ENCODE measurements around the gene ZNHIT1.

ZNHIT1 gene

DNA sequence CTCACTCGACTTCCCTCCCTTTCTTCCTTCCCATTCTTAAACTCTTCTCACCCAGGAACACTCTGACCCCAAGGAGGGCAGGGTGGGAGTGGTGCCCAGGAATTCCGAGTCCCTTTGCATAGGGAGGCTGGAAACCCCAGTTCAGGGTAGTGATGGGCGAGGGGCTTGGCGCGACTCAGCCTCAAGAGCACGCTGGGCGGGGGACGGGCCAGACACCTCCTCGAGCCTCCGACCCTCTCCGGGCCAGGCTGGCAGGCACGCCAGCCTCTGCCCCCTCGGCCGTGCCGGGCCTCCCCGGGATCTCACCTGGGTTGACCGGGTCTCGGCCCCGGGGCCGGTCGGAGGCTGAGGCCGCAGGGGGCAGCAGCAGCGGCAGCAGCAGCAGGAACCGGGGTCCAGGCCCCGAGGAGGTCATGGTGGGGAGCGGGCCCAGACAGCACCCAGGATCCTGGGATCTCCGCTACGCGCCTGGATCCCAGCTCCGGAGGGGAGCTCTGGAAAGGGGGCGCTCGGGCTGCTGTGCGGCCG is 1.0 kb upstream of the ZNHIT1 start:
- H3K4me3 ChIP-seq (ENCODE audit: low read depth, low read length): peak overlapping the region; percentile 95
- TF ChIP-seq, protein P1, sequence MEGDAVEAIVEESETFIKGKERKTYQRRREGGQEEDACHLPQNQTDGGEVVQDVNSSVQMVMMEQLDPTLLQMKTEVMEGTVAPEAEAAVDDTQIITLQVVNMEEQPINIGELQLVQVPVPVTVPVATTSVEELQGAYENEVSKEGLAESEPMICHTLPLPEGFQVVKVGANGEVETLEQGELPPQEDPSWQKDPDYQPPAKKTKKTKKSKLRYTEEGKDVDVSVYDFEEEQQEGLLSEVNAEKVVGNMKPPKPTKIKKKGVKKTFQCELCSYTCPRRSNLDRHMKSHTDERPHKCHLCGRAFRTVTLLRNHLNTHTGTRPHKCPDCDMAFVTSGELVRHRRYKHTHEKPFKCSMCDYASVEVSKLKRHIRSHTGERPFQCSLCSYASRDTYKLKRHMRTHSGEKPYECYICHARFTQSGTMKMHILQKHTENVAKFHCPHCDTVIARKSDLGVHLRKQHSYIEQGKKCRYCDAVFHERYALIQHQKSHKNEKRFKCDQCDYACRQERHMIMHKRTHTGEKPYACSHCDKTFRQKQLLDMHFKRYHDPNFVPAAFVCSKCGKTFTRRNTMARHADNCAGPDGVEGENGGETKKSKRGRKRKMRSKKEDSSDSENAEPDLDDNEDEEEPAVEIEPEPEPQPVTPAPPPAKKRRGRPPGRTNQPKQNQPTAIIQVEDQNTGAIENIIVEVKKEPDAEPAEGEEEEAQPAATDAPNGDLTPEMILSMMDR (IDR thresholded peaks at IDR 0.05; ENCODE audit: low read depth, low read length, missing control alignments): peak; percentile 8
- in situ Hi-C loops (cut with HindIII; ENCODE audit: low sequenced_read_pairs): no loop called here
- no peak for DNase-seq (ENCODE audit: low read depth)

GRCh38 chr7:101218236-101219125 is 516 bp downstream of the ZNHIT1 start:
- TF ChIP-seq, protein P1 (IDR thresholded peaks at IDR 0.05; ENCODE audit: low read depth, low read length, missing control alignments): no peak
- in situ Hi-C loops (cut with HindIII; ENCODE audit: low sequenced_read_pairs): no loop called here
- DNase-seq (ENCODE audit: low read depth): no peak

DNA sequence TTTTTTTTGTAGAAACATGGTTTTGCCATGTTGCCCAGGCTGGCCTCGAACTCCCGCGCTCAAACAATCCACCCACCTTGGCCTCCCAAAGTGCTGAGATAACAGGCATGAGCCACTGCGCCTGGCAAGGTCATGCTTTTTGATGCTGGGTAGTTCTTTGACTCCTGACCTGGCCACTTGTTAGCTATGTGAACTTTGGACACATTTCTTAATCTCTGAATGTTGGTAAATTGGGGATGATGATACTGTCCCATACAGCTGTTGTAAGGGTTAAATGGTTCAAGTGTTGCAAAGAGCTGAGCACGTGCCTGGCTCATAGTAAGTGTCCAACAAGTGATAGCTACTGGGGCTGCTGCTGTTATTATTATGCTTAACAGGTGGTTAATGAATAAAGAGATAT is 2.3 kb downstream of the ZNHIT1 start:
- in situ Hi-C loops (cut with HindIII; ENCODE audit: low sequenced_read_pairs): no loop called here
- no peak for DNase-seq (ENCODE audit: low read depth)
- H3K4me3 ChIP-seq (ENCODE audit: low read depth, low read length): no peak overlapping the region
- TF ChIP-seq, protein P1 (IDR thresholded peaks at IDR 0.05; ENCODE audit: low read depth, low read length, missing control alignments): no peak

More at GRCh38 chr7:101218236-101219125, 516 bp downstream of the ZNHIT1 start:
- peak overlapping the region; percentile 95 for H3K4me3 ChIP-seq (ENCODE audit: low read depth, low read length)

DNA sequence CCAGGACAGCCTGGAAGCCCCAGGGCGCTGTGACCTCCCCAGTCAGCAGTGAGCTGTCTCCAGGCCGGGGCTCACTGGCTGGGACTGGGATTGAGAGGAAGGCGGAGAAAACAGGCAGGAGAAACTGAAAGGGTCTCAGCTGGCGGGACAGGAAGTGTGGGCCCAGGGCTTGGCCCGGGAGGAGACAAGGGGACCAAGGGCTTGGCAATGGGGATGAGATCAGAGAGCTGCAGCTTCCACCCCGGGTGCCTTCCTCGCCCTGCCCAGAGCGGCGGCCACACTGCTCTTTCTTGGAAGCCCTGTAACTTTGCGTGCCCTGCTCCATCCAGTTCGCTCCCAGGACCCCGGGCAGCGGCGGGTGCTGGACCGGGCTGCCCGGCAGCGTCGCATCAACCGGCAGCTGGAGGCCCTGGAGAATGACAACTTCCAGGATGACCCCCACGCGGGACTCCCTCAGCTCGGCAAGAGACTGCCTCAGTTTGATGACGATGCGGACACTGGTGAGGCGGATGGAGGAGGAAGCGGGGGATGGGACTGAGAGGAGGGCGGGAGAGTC is 4.4 kb downstream of the ZNHIT1 start:
- no peak for DNase-seq (ENCODE audit: low read depth)
- TF ChIP-seq, protein P1 (IDR thresholded peaks at IDR 0.05; ENCODE audit: low read depth, low read length, missing control alignments): no peak
- H3K4me3 ChIP-seq (ENCODE audit: low read depth, low read length): no peak overlapping the region
- in situ Hi-C loops (cut with HindIII; ENCODE audit: low sequenced_read_pairs): no loop called here

DNA sequence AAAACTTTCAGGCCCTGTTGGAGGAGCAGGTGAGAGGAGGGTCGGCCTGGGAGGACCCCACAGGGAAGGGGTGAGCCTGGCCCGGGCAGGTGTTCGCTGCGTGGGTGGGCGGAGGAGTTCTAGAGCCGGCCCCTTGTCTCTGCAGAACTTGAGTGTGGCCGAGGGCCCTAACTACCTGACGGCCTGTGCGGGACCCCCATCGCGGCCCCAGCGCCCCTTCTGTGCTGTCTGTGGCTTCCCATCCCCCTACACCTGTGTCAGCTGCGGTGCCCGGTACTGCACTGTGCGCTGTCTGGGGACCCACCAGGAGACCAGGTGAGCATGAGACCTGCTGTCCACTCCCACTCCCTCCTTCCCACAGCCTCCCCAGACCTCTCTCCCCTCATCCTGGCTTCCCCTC is 5.6 kb downstream of the ZNHIT1 start:
- no peak for DNase-seq (ENCODE audit: low read depth)

DNA sequence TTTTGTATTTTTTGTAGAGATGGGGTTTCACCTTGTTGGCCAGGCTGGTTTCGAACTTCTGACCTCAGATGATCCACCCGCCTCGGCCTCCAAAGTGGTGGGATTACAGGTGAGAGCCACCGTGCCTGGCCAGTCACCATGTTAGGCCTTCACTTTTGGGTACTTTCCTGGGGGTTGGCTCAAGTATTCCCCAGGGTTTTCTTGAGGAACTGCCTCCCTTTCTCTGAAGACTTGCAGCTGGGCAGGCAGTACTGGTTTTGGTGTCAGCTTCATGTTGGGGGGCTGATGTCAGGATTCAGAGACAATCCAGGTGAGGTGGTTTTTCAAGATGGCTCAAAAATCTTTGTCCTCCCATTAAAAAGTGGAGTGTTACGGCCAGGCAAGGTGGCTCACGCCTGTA is 7.7 kb downstream of the ZNHIT1 start:
- in situ Hi-C loops (cut with HindIII; ENCODE audit: low sequenced_read_pairs): no loop called here
- TF ChIP-seq, protein P1 (IDR thresholded peaks at IDR 0.05; ENCODE audit: low read depth, low read length, missing control alignments): no peak
- no peak overlapping the region for H3K4me3 ChIP-seq (ENCODE audit: low read depth, low read length)
- DNase-seq (ENCODE audit: low read depth): no peak

More for the DNA sequence above, 5.6 kb downstream of the ZNHIT1 start:
- H3K4me3 ChIP-seq (ENCODE audit: low read depth, low read length): no peak overlapping the region
- in situ Hi-C loops (cut with HindIII; ENCODE audit: low sequenced_read_pairs): no loop called here
- TF ChIP-seq, protein P1 (IDR thresholded peaks at IDR 0.05; ENCODE audit: low read depth, low read length, missing control alignments): no peak
